Stimulated activated CD4-positive, alpha-beta T cell treated with anti-CD3 and anti-CD28 coated beads, TNF-alpha, amount 100 ng/mL, for 48 hours (primary cell): ENCODE measurements around the gene TUBGCP6.

ENCODE experiments used
- DNase-seq, 3 donors: peaks; one replicate each; pipeline ENCODE4 v3.0.0-alpha.2; 2020; ENCODE audit warnings: low read depth in 3 of 3

The TUBGCP6 gene

DNA sequence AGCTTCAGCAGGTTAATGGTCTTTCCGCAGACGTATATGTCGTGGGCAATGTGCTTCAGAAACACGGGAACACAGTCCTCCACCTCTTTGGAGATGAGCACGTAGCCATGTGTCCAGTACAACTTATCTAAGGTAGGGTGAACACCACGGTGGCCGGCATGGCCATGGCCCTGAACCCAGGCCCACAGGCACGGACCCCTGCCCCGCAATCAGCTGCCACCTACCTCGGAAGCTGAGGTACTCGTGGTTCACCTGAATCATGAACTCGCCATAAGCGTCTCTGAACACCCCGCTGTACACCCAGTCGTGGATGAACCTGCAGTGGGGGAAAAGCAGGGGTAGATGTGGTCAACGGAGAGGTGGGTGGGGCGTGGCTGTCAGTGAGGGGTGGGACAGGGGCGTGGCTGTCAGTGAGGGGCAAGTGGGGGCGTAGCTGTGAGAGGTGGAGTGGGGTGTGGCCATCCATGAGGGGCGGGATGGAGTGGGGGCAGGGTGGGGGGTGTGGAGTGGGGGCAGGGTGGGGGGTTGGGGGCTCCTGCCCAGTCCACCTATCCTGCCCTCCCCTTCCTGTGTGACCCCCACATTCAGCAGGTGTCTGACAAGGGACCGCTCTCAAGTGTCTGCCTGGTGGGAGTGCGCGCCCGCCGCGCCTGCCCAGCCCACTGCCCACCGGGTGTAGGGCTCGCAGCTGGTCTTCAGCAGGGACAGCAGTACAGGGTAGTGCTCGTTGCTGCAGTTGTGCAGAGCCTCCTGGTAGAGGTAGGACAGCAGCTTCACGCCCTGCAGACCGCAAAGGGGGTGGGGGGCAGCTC, 18.6 kb downstream of the TUBGCP6 start:
- DNase-seq, result no peak

DNA sequence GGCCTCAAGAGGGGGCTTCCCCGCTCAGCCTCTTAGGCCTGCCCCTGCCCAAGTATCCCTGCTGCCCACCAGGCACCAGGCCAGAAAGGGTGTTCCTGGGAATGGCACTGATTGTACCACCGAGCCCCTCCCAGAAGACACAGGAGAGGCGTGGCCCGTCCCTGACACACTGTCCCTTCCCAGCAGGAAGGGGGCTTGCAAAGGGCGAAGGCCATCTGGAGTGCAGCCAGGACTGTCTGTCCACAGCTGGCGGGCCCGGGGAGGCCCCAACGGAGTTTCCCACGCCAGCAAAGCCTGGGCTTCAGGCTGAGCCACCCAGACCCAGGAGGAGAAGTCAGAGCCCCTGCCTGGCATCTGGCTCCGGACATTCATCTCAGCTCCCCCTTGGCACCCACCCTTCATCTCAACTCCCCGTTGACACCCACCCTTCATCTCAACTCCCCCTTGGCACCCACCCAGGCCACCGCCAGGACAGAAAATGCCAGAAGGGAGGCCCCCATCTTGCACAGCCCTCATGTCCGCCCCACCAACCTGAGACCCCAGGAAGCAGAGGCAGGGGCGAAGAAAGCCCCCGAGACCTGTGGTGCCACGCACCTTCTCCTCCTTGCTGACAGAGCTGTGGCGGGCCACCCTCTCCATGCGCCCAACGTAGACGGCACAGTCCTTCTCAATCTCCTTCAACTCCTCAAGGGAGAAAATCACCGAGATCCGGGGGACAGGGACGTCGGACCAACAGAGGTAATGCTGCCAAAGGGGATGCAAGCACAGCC, 19.4 kb downstream of the TUBGCP6 start:
- no peak for DNase-seq

DNA sequence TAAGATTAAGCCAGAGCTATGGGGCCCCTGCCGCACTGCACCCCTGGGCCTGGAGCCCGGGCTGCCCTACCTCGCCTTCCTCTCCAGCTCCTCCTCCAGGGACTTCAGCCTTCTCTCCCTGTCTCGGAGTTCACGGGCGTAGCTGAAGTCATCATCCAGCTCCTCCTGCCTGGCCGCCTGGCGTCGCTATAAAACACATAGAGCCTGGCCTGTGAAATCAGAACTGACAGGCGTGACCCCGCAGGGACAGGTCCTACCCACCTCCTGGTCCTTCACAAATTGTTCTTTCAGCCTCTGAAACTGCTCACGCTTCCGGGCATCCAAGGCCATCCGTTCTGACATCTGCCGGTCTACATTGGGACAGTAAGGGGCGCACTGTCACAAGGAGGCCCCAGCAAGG, 20.8 kb downstream of the TUBGCP6 start:
- DNase-seq, result no peak

DNA sequence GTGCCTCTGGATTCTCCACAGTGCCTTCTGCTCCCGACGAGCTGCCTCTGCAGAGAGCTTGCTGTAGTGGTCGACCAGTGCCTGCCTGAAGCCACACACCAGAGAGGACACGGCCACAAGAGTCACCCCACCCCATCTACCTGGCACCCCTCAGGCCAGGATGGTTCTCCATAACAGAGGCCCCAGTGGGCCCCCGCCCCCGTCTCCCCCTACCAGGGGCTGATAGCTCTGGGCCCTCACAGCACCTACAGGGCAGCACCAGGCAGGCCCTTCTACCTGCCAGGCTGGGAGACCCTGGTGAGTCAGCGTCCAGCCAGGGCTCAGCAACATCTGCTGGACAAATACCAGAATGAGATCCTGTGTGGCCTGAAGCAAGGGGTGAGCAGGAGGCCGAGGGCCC, 22.3 kb downstream of the TUBGCP6 start:
- DNase-seq, result no peak

DNA sequence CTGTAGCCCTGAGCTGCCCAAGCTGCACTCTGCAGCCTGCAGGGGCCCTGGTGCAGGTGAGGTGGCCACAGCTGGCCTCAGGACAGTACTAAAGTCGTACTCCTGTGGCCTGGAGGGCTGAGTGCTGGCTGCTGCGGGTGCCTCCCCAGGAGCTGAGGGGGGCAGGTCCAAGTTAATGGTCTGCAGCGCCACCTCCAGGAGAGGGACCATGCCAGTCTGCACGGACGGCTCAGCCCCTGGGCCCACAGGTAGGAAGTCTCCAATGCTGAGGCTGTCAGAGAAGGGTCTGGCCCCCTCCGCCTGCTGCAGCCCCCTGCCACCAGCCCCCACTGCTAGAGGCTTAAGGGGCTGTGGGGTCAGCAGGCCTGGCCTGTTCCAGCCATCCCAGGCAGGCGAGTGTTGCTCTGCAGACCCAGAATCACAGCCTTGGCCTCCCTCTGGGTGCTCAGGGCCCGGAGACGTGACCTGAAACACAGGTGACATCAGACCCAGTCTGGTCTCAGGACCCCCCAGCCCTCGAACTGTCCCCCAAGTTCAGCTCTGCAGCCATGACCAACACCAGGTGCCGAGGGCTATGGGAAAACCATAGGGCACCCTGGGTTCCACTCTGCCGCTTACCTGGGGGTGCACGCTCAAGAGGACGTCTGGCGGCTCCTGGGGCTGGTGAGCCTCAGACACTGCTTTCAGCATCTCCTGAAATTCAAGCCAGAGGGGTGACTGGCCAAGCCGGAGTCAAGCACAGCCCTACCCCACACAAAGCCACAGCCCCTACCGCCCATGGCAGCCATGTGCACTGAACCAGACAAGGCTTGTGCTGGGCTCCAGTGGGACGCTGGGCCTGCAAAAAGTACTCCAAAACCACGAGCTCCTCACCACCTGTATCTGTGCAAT, 23.2 kb downstream of the TUBGCP6 start:
- no peak for DNase-seq

DNA sequence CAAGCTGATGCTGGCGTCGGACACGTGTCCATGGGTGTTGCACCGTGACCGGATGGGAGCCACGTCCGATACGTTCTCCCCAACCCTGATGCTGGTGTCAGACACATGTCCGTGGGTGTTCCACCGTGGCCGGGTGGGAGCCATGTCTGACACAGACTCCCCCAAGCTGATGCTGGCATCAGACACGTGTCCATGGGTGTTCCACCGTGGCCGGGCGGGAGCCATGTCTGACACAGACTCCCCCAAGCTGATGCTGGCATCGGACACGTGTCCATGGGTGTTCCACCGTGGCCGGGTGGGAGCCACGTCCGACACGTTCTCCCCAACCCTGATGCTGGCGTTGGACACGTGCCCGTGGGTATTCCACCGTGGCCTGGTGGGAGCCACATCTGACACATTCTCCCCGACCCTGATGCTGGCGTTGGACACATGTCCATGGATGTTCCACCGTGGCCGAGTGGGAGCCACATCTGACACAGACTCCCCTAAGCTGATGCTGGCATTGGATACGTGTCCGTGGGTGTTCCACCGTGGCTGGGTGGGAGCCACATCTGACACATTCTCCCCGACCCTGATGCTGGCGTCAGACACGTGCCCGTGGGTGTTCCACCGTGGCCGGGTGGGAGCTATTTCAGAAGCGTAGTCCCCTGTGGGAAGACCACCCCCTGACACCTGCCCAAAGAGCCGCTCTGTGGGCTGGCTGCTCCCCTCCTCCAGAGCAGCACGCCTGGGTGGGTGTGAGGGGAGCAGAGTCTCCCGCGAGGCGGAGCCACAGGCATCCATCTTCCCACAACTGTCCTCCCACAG, 24.0 kb downstream of the TUBGCP6 start:
- DNase-seq, result no peak

DNA sequence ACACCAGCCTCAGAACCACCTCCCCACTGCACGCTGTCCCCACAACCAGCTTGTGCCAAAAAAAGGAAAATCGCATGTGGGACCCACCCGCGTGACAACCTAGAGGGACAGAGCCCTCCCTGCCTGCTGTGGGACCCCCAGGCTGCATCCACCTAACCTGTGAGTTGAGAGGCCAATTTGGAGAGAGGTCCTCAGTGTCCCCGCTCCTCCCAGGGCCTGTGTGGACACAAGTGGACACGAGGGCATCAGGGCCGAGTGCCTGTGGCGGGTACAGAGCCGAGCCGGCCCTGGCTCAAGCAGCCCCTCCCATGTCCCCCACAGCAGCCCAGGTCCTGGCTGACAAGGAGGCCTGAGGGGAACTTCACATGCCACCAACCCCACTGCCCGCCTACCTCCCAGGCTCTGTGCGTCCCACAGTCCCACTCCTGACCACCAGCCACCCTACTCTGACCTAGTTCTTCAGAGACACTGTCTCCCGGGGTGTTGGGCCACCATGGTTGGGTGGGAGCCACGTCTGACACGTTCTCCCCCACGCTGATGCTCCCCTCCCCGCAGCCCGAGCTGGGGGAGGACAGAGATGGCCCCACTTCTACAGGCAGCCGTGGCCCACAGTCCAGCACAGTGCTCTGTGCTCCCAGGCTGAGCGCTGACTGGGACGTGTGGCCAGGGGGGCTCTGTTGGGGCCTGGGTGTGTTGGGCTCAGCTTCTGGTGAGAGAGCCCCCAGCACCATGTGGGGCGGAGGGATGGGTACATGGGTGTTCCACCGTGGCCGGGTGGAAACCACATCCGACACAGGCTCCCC, 24.8 kb downstream of the TUBGCP6 start:
- no peak for DNase-seq

DNA sequence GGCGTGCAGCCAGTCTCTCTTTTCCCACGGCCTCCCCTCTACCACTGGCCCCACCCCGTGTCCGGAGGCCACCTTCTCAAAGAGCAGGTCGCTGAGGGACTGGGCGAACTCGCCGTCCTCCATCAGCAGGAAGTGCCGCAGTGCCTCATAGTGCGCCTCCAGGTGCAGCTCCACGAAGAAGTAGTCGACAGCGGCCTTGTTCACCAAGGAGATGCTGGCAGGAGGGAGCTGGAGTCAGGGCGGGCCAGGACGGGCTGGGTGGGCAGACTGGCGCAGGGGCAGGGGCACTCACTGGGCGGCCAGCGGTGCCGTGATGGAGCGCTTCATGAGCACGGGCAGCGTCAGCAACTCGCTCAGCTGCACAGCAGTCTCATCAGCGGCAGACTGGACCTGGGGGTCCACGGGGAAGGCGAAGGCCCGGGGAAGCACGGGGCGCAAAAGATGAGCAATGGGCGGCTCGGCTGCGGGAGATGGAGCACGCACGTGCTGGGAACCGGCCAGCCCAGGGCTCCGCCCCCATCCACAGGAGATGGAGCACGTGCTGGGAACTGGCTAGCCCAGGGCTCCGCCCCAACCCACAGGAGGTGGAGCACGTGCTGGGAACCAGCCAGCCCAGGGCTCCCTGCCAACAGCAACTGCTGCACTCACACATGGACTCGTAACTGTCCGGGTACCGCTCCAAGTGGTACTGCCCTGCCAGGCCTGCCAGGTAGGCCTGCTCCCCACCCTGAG, 25.7 kb downstream of the TUBGCP6 start:
- DNase-seq, result no peak

DNA sequence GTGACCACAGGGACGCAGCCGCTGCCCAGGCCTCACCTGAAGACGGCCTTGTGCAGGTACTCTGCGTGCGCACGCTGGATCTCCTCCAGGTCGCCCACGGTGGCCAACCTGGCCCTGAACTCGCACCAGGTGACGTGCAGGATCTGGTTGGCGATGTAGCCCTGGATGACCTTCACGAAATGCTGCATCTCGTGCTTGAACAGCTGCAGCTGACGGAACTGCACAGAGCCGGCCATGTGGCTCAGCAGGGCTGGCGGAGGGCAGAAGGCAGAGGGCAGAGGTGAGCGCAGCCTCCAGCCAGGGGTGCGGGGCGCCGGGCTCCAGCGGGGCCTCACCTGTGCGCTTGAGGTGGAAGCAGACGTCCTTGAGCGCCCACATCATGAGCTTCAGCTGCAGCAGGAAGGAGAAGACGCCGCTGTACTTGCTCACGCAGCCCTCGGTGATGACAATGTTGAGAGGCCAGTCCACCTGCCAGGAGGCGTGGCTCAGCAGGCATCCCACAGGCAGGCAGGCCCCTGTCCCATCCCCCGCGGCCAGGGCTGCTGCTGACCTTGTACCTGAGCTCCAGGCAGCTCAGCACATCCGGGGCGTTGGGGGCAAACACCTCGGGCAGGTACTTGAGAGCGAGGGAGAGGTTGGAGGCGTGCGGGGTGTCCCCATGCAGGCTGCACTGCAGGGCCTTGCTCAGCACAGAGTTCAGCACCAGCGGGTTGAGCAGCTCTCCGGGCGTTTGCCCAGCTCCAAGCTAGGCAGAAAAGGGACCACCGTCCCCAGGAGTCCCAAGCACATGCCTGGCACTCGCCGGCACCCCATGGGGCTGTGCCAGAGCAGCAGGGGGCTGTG, 26.4 kb downstream of the TUBGCP6 start:
- no peak for DNase-seq

DNA sequence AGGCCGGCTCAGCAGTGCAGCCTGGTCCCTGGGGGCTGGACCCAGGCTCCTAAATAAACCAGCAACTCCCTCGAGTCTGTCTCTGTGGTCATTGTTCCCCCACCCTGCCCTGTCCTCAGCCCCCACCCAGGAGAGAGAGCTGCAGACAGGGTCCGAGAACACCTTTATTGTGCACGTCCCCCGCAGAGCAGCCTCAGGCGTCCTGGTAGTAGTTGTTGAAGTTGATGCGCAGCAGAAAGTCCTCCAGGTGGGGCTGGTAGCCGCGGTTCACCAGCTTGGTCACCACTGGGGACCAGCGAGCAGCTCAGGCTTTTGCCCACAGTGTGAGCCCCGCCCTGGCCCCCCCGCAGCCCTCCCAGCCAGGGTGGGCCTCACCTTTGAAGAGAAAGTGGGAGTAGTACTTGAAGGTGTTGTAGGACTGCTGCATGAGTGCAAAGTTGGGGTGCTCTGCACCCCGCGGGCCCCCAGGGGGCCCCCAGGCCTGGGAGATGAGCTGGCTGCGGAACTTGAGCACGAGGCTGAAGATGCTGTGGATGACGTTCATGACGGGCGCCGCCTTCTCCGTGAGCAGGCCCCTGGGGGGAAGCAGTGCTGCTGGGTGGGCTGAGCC, 27.2 kb downstream of the TUBGCP6 start:
- no peak for DNase-seq

DNA sequence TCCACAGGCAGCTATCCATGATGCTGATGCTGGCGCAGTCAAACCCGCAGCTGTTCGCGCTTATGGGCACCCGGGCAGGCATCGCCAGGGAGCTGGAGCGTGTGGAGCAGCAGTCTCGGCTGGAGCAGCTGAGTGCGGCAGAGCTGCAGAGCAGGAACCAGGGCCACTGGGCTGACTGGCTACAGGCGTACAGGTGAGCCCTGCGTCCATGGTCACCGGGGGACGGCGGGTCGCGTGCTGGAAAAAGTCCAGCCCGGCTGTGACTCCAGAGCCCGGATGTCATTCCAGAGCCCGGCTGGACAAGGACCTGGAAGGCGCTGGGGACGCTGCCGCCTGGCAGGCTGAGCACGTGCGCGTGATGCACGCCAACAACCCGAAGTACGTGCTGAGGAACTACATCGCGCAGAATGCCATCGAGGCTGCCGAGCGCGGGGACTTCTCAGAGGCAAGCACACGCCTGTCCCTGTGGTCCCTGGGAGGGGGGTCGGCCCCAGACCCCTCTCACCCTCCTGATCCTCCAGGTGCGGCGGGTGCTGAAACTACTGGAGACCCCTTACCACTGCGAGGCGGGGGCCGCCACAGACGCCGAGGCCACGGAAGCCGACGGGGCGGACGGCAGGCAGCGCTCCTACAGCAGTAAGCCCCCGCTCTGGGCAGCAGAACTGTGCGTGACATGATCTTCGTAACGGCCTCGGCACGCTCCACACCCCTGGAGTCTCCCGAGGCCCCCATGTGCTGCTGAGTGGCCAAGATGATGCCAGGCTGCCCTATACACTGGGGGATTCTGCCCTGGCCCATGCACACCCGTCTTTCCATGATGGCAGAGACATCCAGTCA, 27.9 kb downstream of the TUBGCP6 start:
- no peak for DNase-seq

DNA sequence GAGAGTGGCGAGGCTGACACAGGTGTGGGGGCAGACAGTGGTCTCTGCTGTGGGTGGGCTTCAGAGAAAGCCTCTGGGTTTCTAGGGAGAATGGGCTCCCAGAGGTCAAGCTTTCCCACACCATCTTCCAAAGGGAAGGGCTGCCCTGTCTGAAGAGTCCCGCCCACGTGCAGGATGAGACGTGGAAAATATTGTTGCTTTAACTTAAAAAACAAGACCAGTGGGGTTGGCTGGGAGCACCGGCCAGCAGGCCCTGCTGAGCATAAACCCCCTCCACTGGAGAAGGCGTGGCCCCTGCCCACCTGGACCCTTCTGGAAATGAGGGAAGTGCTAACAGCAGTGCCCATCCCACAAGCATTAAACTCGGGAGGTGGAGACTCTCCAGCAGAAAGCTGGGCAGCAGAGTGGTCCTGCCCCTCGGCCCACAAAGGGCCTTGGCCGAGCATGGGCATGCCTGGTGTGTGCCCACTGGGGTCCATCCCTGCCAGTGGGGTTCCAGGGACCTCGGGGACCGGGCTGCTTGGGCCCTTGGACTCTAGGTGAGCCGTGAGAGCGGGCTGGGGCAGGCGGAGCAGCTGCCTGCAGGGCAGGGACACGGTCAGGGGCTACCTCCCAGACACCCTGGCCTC, 28.7 kb downstream of the TUBGCP6 start:
- DNase-seq, result no peak

DNA sequence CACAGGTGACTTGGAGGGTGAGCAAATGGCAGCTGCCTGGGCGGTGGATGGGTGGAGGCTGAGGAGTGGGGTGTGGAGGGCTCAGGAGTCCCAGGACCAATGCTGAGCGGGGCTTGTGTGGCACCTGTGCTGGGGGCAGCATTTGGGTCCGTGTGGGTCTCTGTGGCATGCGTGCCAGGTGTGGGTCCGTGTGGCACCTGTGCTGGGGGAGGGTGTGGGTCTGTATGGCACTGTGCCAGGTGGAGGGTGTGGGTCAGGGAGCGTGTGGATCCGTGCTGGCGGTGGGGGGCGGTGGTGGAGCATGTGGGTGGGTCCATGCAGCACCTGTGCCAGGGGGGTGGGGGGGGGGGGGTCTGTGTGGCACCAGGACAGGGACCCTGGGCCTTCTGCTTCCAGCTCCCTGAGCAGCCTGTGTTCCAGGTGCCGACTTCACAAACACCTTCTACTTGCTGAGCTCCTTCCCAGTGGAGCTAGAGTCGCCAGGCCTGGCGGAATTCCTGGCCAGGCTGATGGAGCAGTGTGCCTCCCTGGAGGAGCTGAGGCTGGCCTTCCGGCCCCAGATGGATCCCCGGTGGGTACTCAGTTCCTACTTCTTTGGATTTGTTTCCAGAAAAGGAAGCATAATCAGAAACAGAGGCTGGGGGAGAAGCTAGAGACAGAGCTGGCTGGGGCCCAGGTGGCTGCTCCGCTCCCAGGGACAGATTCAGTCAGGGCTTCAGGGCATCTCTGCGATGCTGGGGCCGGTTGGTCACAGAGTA, 29.3 kb downstream of the TUBGCP6 start:
- no peak for DNase-seq

DNA sequence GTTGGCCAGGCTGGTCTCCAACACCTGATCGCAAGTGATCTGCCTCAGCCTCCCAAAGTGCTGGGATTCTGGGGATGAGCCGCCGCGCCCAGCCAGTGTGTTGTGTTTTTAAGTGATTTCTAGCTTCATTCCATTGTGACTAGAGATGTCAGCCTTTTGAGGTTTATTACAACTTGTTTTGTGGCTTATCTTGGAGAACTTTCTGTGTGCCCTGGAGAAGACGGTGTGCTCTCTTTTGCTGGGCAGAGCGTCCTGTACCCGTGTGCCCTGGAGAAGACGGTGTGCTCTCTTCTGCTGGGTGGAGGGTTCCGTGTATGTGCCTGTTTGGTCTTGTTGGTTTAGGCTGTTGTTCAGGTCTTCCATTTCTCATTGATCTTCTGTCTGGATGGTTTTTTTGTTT, 31.6 kb downstream of the TUBGCP6 start:
- DNase-seq, result no peak

DNA sequence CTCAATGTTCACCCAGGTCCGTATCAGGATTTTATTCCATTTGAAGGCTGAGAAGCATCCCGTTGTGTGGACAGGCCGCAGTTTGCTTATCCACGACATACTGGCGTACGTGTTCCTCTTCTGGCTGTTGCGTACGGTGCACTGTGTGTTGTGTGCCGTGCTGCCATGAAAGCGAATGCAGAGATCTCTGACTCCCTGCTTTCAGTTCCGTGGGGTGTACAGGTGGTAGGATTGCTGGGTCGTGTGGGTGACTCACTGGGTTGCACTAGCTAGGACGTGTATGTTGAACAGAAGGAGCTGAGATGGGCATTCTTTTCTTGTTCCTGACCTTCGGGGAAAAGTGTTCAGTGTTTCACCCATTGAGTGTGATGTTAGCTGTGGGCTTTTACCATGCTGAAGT, 33.7 kb downstream of the TUBGCP6 start:
- DNase-seq, result no peak

DNA sequence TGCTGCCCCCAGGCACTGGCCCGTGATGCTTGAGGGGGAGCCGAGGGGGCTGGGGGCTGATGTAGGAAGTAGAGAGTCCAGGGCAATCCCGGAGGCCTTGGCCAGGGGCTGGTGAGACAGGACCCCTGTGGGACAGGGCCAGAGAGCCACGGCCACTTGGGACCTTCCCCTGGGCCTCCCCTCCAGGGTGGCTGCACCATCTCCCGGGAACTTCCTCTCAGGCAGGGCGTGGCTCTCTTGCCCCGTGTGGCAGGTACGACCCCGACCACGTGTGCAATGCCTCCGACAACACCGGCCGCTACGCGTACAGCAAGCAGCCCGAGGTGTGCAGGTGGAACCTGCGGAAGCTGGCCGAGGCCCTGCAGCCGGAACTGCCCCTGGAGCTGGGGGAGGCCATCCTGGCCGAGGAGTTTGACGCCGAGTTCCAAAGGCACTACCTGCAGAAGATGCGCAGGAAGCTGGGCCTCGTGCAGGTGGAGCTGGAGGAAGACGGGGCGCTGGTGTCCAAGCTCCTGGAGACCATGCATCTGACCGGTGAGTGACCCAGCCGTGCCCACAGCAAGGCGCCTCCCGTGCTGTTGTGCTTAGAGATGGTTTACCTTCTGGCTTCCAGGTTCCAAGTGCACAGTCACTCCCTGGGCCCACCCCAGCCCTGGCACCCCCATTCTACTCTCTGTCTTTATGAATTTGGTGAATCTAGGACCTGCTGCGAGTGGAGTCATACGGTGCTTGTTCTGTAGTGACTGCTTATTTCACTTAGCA, 34.3 kb downstream of the TUBGCP6 start:
- DNase-seq, result no peak
